Transverse colon (tissue), 4 donors: Measurements from ENCODE around the gene RSPO1. TPM values are rescaled to one million over a fixed set of nuclear protein-coding genes. Genes with fewer than 3 reads are reported as not detected.

Source experiments
- DNase-seq: peaks from one replicate; pipeline ENCODE4 v3.0.0-alpha.2; 2019
- H3K27ac ChIP-seq, 4 donors: fragments of 200-600 bp; sonication (generic); 2 replicates each; pipeline ENCODE4 v1.5.1; 2016 to 2018; ENCODE audit warnings: inconsistent platforms in 4 of 4
- H3K27me3 ChIP-seq: fragments of 200-600 bp; sonication (generic); 2 replicates; pipeline ENCODE4 v1.5.1; 2017; ENCODE audit warnings: inconsistent platforms
- H3K36me3 ChIP-seq, 4 donors: fragments of 200-600 bp; sonication (generic); 2 replicates each; pipeline ENCODE4 v1.5.1; 2017 to 2019; ENCODE audit warnings: inconsistent platforms in 4 of 4
- H3K4me1 ChIP-seq, 4 donors: fragments of 200-600 bp; sonication (generic); 2 replicates each; pipeline ENCODE4 v1.5.1; 2017 to 2020; ENCODE audit warnings: inconsistent platforms in 4 of 4
- H3K4me3 ChIP-seq, 4 donors: fragments of 200-600 bp; sonication (generic); 1 replicate in 1 of 4; 2 replicates in 3 of 4; pipeline versions ENCODE4 v1.5.1 to v1.6.1; 2017 to 2019; ENCODE audit warnings: inconsistent platforms in 4 of 4
- H3K9me3 ChIP-seq, 2 donors: fragments of 200-600 bp; sonication (generic); 2 replicates each; pipeline ENCODE4 v1.5.1; 2017 to 2019; ENCODE audit warnings: inconsistent platforms in 2 of 2
- EP300 ChIP-seq: sonication (generic); formaldehyde crosslinking; IDR thresholded peaks from one replicate; pipeline ENCODE4 v1.6.1; 2017; ENCODE audit warnings: antibody characterized with exemption, low read depth
- POLR2A ChIP-seq: fragments of 450-650 bp; IDR thresholded peaks from one replicate; pipeline ENCODE4 v1.6.1; 2016; ENCODE audit warnings: antibody characterized with exemption, mild to moderate bottlenecking, moderate library complexity
- POLR2AphosphoS5 ChIP-seq, 3 donors: sonication (generic); formaldehyde crosslinking; IDR thresholded peaks; one replicate each; pipeline ENCODE4 v1.6.1; 2016; ENCODE audit warnings: antibody characterized with exemption in 3 of 3
- WGBS, 2 donors: methylation state at CpG; one replicate each; pipeline ENCODE4 v1.1.5; 2018; ENCODE audit warnings: low coverage in 1 of 2; 5-methylcytosine and 5-hydroxymethylcytosine counted together
- in situ Hi-C, 4 donors: fragments of 200-750 bp; cut with MboI; loops; one replicate each; pipeline versions ENCODE4 v1.15.0 to v1.15.1; 2017; ENCODE audit warnings: low sequenced_read_pairs in 3 of 4, low pct_ligation_motif_present in 1 of 4, low pct_unique_long_range_greater_than_20kb in 1 of 4
- intact Hi-C: fragments of 100-400 bp; cut with DNase I; formaldehyde crosslinking; loops from one replicate; pipeline ENCODE4 v1.15.1; 2023; ENCODE audit warnings: low total_unique reads
- total RNA-seq, 4 donors: library from RNA; depleted of rRNA; stranded (reverse); fragments of >200 nt; gene quantifications; one replicate each; pipeline ENCODE4 v1.1.0, GENCODE V29; 2016
- TF ChIP-seq, protein P1 (sequence below), 5 experiments: fragments of 200-600 bp in 3 of 5; fragments of 450-650 bp in 2 of 5; sonication (generic) in 3 of 5; IDR thresholded peaks; 1 replicate in 2 of 5; 2 replicates in 3 of 5; pipeline ENCODE4 v1.5.1; 2016 to 2017; ENCODE audit warnings: antibody characterized with exemption in 5 of 5, inconsistent platforms in 3 of 5, mild to moderate bottlenecking in 2 of 5, moderate library complexity in 1 of 5

Gene RSPO1
- total RNA-seq, 4 donors from 2014 or later, result 0.40 to 11.6 (median 1.2) TPM

DNA sequence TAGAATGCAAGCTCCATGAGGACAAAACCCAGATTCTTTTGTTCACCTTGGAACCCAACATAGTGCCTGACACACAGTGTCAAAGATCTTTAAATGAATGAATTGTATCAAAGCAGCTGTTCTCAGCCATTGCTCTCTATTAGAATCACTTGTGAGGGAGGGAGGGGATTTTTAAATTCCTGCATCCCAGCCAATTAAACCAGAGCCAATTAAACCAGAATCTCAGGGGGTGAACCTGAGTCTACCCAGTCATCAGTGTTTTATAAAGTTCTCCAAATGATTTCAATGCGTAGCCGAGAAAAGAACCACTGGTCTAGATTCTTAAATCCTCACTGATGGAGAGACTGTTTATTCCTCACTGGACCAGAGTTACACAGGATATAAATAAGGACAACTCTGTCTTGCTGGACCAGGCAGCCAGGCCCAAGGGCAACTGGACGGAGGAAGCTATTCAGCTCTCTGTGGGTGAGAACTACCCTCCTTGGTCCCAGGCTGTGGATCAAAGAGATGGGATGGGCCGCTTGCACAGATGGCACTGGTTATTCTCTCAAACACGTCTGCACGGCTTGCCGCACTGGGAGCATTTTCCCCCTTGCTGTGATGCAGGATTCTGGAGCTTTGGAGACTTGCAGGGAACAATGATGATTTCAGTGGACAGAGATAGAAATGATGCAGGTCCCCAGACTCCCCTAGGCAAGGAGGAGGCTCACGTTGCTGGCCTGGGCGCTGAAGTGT lies 37.6 kb upstream of the RSPO1 start:
- intact Hi-C loops (no loop called here), in situ Hi-C loops (loop anchor here in 1 of 4 donors (25.0 kb wide), 1 partner anchor 235 kb away; no protein-coding TSS in a partner anchor)
- peaks cover 33% of the 10 kb centered on the region for H3K27me3 ChIP-seq
- 51% methylated on average over 9 of the region's 9 CpGs; no CpG with 5 or more reads in 1 of the 2 donors for WGBS, 2 donors
- H3K4me1 ChIP-seq, result peaks cover 0 to 19% (median 5%) of the 10 kb centered on the region in 4 donors
- no peak overlapping the region for H3K27ac ChIP-seq
- TF ChIP-seq EP300, result no peak
- no peak for TF ChIP-seq POLR2AphosphoS5 (IDR thresholded peaks at IDR 0.05)
- TF ChIP-seq, protein P1, sequence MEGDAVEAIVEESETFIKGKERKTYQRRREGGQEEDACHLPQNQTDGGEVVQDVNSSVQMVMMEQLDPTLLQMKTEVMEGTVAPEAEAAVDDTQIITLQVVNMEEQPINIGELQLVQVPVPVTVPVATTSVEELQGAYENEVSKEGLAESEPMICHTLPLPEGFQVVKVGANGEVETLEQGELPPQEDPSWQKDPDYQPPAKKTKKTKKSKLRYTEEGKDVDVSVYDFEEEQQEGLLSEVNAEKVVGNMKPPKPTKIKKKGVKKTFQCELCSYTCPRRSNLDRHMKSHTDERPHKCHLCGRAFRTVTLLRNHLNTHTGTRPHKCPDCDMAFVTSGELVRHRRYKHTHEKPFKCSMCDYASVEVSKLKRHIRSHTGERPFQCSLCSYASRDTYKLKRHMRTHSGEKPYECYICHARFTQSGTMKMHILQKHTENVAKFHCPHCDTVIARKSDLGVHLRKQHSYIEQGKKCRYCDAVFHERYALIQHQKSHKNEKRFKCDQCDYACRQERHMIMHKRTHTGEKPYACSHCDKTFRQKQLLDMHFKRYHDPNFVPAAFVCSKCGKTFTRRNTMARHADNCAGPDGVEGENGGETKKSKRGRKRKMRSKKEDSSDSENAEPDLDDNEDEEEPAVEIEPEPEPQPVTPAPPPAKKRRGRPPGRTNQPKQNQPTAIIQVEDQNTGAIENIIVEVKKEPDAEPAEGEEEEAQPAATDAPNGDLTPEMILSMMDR (IDR thresholded peaks at IDR 0.05), result no peak
- no peak for TF ChIP-seq POLR2A
- no peaks in the 10 kb centered on the region for H3K9me3 ChIP-seq
- no peak for DNase-seq
- H3K36me3 ChIP-seq, result no peaks in the 10 kb centered on the region
- H3K4me3 ChIP-seq, result no peak overlapping the region

DNA sequence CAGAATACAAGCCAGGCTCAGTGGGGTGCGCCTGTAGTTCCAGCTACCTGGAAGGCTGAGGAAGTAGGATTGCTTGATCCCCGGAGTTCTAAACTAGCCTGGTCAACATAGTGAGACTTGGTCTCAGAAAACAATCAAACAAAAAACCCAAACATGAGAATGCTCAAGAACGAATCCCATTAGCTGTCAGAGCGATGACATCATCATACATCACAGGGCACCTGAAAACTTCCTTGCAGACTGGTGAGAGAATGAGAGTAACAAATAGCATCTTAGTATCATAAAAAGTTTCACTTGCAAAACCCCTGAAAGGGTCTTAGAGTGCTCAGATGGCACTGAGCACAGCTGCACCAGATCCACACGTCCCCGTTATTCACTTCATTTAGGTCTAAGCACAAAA lies 36.6 kb upstream of the RSPO1 start:
- TF ChIP-seq POLR2AphosphoS5 (IDR thresholded peaks at IDR 0.05), result no peak
- no peak for TF ChIP-seq POLR2A
- TF ChIP-seq, protein P1 (IDR thresholded peaks at IDR 0.05), result no peak
- TF ChIP-seq EP300, result no peak
- in situ Hi-C loops (loop anchor here in 1 of 4 donors (25.0 kb wide), 1 partner anchor 234 kb away; no protein-coding TSS in a partner anchor), intact Hi-C loops (no loop called here)
- H3K27me3 ChIP-seq, result peaks cover 33% of the 10 kb centered on the region
- H3K36me3 ChIP-seq, result no peaks in the 10 kb centered on the region
- no peaks in the 10 kb centered on the region for H3K9me3 ChIP-seq
- DNase-seq, result no peak
- 69 to 83% methylated on average over 1 to 6 of the region's 6 CpGs for WGBS, 2 donors
- no peak overlapping the region for H3K4me3 ChIP-seq
- no peak overlapping the region for H3K27ac ChIP-seq
- H3K4me1 ChIP-seq, result peaks cover 0 to 10% (median 0%) of the 10 kb centered on the region in 4 donors

DNA sequence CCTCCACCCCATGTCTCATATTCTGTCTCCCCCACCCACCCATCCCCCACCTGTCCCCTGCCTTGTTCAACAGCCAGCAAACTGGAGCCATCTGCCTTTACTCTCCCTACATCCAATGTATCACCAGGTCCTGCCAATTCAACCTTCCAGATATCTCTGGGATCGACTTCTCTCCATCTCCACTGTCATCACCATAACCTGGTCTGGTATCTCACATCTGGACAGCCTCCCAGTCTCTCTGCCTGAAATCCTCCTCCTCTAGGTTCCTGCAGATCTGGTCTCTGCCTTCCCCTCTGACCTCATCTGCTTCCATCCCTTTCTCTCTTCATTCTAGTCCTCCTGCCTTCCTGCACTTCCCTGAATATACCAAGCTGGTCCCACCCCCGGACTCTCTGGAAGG lies 35.4 kb upstream of the RSPO1 start:
- intact Hi-C loops (no loop called here), in situ Hi-C loops (loop anchor here in 1 of 4 donors (25.0 kb wide), 1 partner anchor 233 kb away; no protein-coding TSS in a partner anchor)
- TF ChIP-seq POLR2A (no peak), POLR2AphosphoS5 (IDR thresholded peaks at IDR 0.05) (no peak), EP300 (no peak)
- TF ChIP-seq, protein P1 (IDR thresholded peaks at IDR 0.05), result no peak
- 60 to 75% methylated on average over 2 of the region's 2 CpGs for WGBS, 2 donors
- peaks cover 33% of the 10 kb centered on the region for H3K27me3 ChIP-seq
- no peak for DNase-seq
- H3K36me3 ChIP-seq, result no peaks in the 10 kb centered on the region
- no peaks in the 10 kb centered on the region for H3K9me3 ChIP-seq
- no peak overlapping the region for H3K4me3 ChIP-seq
- no peak overlapping the region for H3K27ac ChIP-seq
- no peaks in the 10 kb centered on the region for H3K4me1 ChIP-seq

DNA sequence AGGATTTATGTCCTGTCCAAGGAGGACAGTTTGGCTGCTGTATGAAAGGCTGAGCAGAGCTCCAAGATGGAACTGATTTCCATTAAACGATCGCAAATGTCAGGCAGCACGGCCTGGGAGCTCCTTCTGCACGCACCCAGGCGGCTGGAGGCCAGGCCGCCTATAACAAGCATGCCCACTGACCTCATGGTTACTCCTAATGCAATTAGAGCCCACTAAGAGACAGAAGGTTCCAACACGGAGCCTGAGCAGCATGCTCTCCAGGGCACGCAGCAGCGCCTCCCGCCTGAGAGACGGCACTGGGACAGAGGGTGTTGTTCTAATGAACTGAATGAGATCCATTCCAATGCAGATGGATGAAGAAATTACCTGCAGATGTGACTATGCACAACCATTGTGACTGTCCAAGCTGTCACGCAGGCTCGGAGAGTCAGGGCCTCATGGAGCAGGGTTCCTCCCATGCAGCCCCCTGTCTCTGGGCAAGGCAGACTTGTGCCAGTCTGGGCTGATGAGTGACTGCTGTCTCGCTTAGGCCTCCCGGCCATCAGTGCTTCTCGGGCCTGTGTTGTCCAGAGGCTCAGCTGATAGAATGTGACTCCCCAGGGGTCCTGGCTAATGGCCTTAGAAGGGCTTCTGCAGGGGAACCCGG lies 32.5 kb upstream of the RSPO1 start:
- TF ChIP-seq POLR2A (no peak), EP300 (no peak), POLR2AphosphoS5 (IDR thresholded peaks at IDR 0.05) (no peak)
- TF ChIP-seq, protein P1 (IDR thresholded peaks at IDR 0.05), result no peak
- Histone ChIP-seq H3K36me3 (no peaks in the 10 kb centered on the region), H3K9me3 (no peaks in the 10 kb centered on the region), H3K4me1 (no peaks in the 10 kb centered on the region), H3K27ac (no peak overlapping the region), H3K4me3 (no peak overlapping the region), H3K27me3 (peaks cover 26% of the 10 kb centered on the region)
- in situ Hi-C loops, result loop anchor here in 1 of 4 donors (25.0 kb wide), 1 partner anchor 230 kb away; no protein-coding TSS in a partner anchor
- 60 to 66% methylated on average over 1 to 17 of the region's 17 CpGs for WGBS, 2 donors
- no peak for DNase-seq
- intact Hi-C loops, result no loop called here
